ENCODE data around the gene TEX22.

TEX22 gene

GRCh38 chr14:105417690-105418121 is 19.4 kb downstream of the TEX22 start:
- Histone ChIP-seq H3K27ac (ENCODE audit: low read length, poor library complexity, severe bottlenecking) (no peak overlapping the region), H2BK15ac (ENCODE audit: low read depth, poor library complexity, severe bottlenecking) (no peak overlapping the region), H3K36me3 (ENCODE audit: control insufficient read depth in 1 of 2, insufficient read depth in 2 of 2, low read depth in 1 of 2, low read length in 2 of 2) (peaks cover 0 to 15% of the 10 kb centered on the region in 2 experiments), H2AFZ (ENCODE audit: low read depth, low read length) (no peak overlapping the region), H3K4me3 (ENCODE audit: insufficient read depth in 1 of 2, low read depth in 1 of 2, low read length in 2 of 2) (no peak overlapping the region), H3K23ac (ENCODE audit: low read length in 2 of 2) (no peak overlapping the region), H3K9me3 (ENCODE audit: control insufficient read depth, low read length) (no peaks in the 10 kb centered on the region), H2BK5ac (ENCODE audit: low read depth, low read length, poor library complexity, severe bottlenecking) (no peak overlapping the region), H3K4me2 (ENCODE audit: low read length, poor library complexity, severe bottlenecking) (no peak overlapping the region), H4K91ac (ENCODE audit: low read length) (no peak overlapping the region), H2BK12ac (ENCODE audit: low read length in 2 of 2) (no peak overlapping the region), H3K27me3 (ENCODE audit: control insufficient read depth in 1 of 2, insufficient read depth in 1 of 2, low read length in 2 of 2) (peaks cover 0 to 5% of the 10 kb centered on the region in 2 experiments), H2AK5ac (ENCODE audit: low read length, severe bottlenecking) (no peak overlapping the region), H3K18ac (ENCODE audit: low read depth in 1 of 2, low read length in 2 of 2) (no peak overlapping the region), H3K14ac (ENCODE audit: low read length in 2 of 2) (no peak overlapping the region), H3K79me1 (replicated peaks; ENCODE audit: low read length, poor library complexity, severe bottlenecking) (peaks cover 9% of the 10 kb centered on the region), H4K8ac (ENCODE audit: low read length) (no peak overlapping the region), H2BK120ac (ENCODE audit: low read depth, low read length) (no peak overlapping the region), H3K4me1 (ENCODE audit: control insufficient read depth, insufficient read depth, low read depth, low read length) (peaks cover 38% of the 10 kb centered on the region), H3K4ac (ENCODE audit: low read depth in 1 of 2, low read length in 2 of 2) (no peak overlapping the region), H3K9ac (ENCODE audit: low read length) (no peak overlapping the region)
- WGBS = 85% methylated on average over 2 of the region's 3 CpGs
- no peak for DNase-seq

- Histone ChIP-seq H2BK12ac (ENCODE audit: low read length in 2 of 2) (no peak overlapping the region), H3K4me1 (ENCODE audit: control insufficient read depth, insufficient read depth, low read depth, low read length) (peaks cover 40% of the 10 kb centered on the region), H2BK15ac (ENCODE audit: low read depth, poor library complexity, severe bottlenecking) (no peak overlapping the region), H3K4me2 (ENCODE audit: low read length, poor library complexity, severe bottlenecking) (no peak overlapping the region), H3K27ac (ENCODE audit: low read length, poor library complexity, severe bottlenecking) (no peak overlapping the region), H3K23ac (ENCODE audit: low read length in 2 of 2) (peak overlapping the region in 1 of 2 experiments; percentile 3), H3K79me1 (replicated peaks; ENCODE audit: low read length, poor library complexity, severe bottlenecking) (peaks cover 9% of the 10 kb centered on the region), H3K9ac (ENCODE audit: low read length) (peak overlapping the region; percentile 93), H2AK5ac (ENCODE audit: low read length, severe bottlenecking) (no peak overlapping the region), H2BK5ac (ENCODE audit: low read depth, low read length, poor library complexity, severe bottlenecking) (no peak overlapping the region), H3K14ac (ENCODE audit: low read length in 2 of 2) (no peak overlapping the region), H2BK120ac (ENCODE audit: low read depth, low read length) (no peak overlapping the region), H3K4ac (ENCODE audit: low read depth in 1 of 2, low read length in 2 of 2) (peak overlapping the region; percentile 69 to 95), H4K8ac (ENCODE audit: low read length) (peak overlapping the region; percentile 100), H4K91ac (ENCODE audit: low read length) (peak overlapping the region; percentile 95), H2AFZ (ENCODE audit: low read depth, low read length) (no peak overlapping the region), H3K4me3 (ENCODE audit: insufficient read depth in 1 of 2, low read depth in 1 of 2, low read length in 2 of 2) (peak overlapping the region in 1 of 2 experiments; percentile 89), H3K18ac (ENCODE audit: low read depth in 1 of 2, low read length in 2 of 2) (peak overlapping the region in 1 of 2 experiments; percentile 60), H3K36me3 (ENCODE audit: control insufficient read depth in 1 of 2, insufficient read depth in 2 of 2, low read depth in 1 of 2, low read length in 2 of 2) (peaks cover 0 to 15% of the 10 kb centered on the region in 2 experiments), H3K27me3 (ENCODE audit: control insufficient read depth in 1 of 2, insufficient read depth in 1 of 2, low read length in 2 of 2) (no peaks in the 10 kb centered on the region), H3K9me3 (ENCODE audit: control insufficient read depth, low read length) (no peaks in the 10 kb centered on the region)
- DNase-seq = no peak
- WGBS = 88% methylated on average over 19 of the region's 19 CpGs
Measured at GRCh38 chr14:105418269-105419194, 20.2 kb downstream of the TEX22 start.

GRCh38 chr14:105419195-105420091 is 21.1 kb downstream of the TEX22 start, which contains the start of gene MTA1:
MTA1 (plus strand) TSS chr14:105419827; CDS start chr14:105420036, 209 bp downstream.
- Histone ChIP-seq H3K18ac (ENCODE audit: low read depth in 1 of 2, low read length in 2 of 2) (peak within 1 kb of the TSS; percentile 60 to 98), H3K27me3 (ENCODE audit: control insufficient read depth in 1 of 2, insufficient read depth in 1 of 2, low read length in 2 of 2) (no peaks in the 10 kb centered on the region), H3K14ac (ENCODE audit: low read length in 2 of 2) (peak within 1 kb of the TSS; percentile 69 to 80), H2AK5ac (ENCODE audit: low read length, severe bottlenecking) (peak within 1 kb of the TSS; percentile 26), H3K79me1 (replicated peaks; ENCODE audit: low read length, poor library complexity, severe bottlenecking) (peaks cover 9% of the 10 kb centered on the region), H4K91ac (ENCODE audit: low read length) (peak within 1 kb of the TSS; percentile 95), H3K9me3 (ENCODE audit: control insufficient read depth, low read length) (no peaks in the 10 kb centered on the region), H2BK12ac (ENCODE audit: low read length in 2 of 2) (peak within 1 kb of the TSS in 1 of 2 experiments; percentile 59), H2BK5ac (ENCODE audit: low read depth, low read length, poor library complexity, severe bottlenecking) (no peak within 1 kb of the TSS), H2AFZ (ENCODE audit: low read depth, low read length) (peak within 1 kb of the TSS; percentile 99), H3K9ac (ENCODE audit: low read length) (peak within 1 kb of the TSS; percentile 93), H4K8ac (ENCODE audit: low read length) (peak within 1 kb of the TSS; percentile 100), H3K4me3 (ENCODE audit: insufficient read depth in 1 of 2, low read depth in 1 of 2, low read length in 2 of 2) (peak within 1 kb of the TSS; percentile 70 to 89), H2BK15ac (ENCODE audit: low read depth, poor library complexity, severe bottlenecking) (peak within 1 kb of the TSS; percentile 39), H3K36me3 (ENCODE audit: control insufficient read depth in 1 of 2, insufficient read depth in 2 of 2, low read depth in 1 of 2, low read length in 2 of 2) (peaks cover 0 to 20% of the 10 kb centered on the region in 2 experiments), H3K27ac (ENCODE audit: low read length, poor library complexity, severe bottlenecking) (no peak within 1 kb of the TSS), H2BK120ac (ENCODE audit: low read depth, low read length) (peak within 1 kb of the TSS; percentile 64), H3K4ac (ENCODE audit: low read depth in 1 of 2, low read length in 2 of 2) (peak within 1 kb of the TSS; percentile 69 to 95), H3K23ac (ENCODE audit: low read length in 2 of 2) (peak within 1 kb of the TSS in 1 of 2 experiments; percentile 86), H3K4me1 (ENCODE audit: control insufficient read depth, insufficient read depth, low read depth, low read length) (peaks cover 37% of the 10 kb centered on the region), H3K4me2 (ENCODE audit: low read length, poor library complexity, severe bottlenecking) (peak within 1 kb of the TSS; percentile 80)
- peak; percentile 29 for DNase-seq
- 49% methylated on average over 17 of the region's 96 CpGs for WGBS
